ENCODE measurements around the gene PRKAR1B. TPM values are rescaled to one million over a fixed set of nuclear protein-coding genes. Genes with fewer than 3 reads are reported as not detected.

Gene PRKAR1B
- total RNA-seq, 1 experiment from 2014 or later, result 20.4 TPM

DNA sequence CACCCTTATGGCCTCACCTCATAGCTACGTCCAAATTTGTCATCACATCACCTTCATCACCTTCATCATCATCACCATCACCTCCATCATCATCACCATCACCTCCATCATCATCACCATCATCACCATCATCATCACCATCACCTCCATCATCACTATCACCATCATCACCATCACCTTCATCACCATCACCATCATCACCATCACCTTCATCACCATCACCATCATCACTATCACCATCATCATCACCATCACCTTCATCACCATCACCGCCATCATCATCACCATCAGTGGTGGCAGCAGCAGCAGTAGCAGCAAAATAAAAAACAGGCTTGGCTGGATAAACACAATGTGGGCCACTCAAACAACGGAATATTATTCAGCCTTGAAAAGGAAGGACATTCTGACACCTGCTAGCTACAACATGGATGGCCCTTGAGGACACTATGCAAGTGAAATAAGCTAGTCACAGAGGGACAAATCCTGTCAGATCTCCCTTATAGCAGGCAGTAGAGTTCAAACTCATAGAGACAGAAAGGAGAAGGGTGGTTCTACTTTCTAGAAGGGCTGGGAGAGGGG lies 159.7 kb downstream of the PRKAR1B start:
- Histone ChIP-seq H3K9me3 (no peaks in the 10 kb centered on the region), H3K4me3 (no peak overlapping the region), H3K27me3 (no peaks in the 10 kb centered on the region), H3K36me3 (no peaks in the 10 kb centered on the region)
- DNase-seq, result no peak

DNA sequence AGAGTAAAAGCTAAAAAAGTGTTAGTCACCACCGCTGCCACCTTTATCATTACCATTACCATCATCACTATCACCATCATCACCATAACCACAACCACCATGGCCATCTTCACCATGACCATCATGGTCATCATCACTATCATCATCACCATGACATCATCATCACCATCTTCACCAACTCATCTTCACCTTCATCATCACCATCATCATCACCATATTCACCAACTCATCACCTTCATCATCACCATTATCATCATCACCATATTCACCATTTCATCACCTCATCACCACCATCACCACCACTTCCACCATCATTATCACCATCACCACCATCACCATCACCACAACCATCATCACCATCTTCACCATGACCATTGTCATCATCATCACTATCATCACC lies 161.0 kb downstream of the PRKAR1B start:
- Histone ChIP-seq H3K27me3 (no peaks in the 10 kb centered on the region), H3K4me3 (no peak overlapping the region), H3K36me3 (no peaks in the 10 kb centered on the region), H3K9me3 (no peaks in the 10 kb centered on the region)
- DNase-seq, result no peak

DNA sequence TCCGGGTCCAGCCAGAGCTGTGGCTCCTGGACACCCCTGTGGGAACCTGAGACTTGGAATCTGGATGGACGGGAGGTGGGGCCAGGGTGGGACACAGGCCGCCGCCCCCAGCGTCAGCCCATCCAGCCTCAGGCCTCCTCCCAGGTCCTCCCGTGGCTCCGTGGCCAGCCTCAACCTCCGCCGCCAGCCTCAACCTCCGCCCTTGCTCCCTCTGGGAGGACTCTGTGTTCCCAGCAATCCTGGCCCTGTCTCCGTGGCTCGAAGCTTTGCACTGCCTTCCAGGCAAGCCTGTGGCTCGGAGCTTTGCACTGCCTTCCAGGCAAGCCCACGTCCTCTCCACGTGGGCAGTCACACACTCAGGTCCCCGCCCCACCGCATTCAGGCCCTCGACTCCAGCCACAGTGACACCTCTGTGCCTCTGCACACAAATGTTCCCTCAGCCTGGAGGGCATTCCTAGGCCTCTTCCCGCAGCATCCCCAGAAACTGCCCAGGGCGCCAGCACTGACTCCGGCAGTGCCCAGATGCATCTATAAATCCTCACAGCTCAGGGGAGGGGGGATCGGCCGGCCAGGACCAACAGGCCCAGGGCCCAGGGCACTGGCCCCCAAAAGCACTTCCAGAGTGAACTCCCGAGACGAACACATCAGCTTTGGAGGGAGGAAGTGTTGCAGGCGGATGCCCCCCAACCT lies 162.8 kb downstream of the PRKAR1B start:
- DNase-seq, result no peak
- no peaks in the 10 kb centered on the region for H3K36me3 ChIP-seq

DNA sequence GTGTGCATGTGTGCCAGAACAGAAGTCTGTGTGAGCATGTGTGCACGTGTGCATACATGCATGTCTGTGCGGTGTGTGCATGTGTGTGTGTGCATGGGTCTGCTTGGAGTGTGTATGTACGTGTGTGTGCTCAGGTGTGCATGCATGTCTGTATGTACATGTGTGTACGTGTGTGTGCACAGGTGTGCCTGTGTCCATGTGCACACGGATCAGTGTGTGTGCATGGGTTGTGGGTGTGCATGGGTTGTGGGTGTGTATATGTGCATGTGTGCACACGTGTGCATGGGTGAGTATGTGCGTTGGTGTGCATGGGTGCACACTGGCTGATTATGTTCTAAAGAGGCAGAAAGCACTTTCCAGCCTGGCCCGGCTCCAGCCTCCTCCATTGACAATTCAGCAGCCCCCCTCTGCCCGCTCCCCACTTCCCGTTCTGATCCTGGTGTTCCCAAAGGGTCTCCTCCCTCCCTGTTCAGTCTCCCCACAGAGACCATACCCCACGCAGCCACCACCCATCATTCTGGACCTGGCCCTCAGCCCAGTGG lies 163.4 kb downstream of the PRKAR1B start:
- Histone ChIP-seq H3K27me3 (no peaks in the 10 kb centered on the region), H3K4me3 (no peak overlapping the region)
- no peak for DNase-seq

More for the DNA sequence above, 162.8 kb downstream of the PRKAR1B start:
- no peak overlapping the region for H3K4me3 ChIP-seq
- no peaks in the 10 kb centered on the region for H3K27me3 ChIP-seq
- no peaks in the 10 kb centered on the region for H3K9me3 ChIP-seq

DNA sequence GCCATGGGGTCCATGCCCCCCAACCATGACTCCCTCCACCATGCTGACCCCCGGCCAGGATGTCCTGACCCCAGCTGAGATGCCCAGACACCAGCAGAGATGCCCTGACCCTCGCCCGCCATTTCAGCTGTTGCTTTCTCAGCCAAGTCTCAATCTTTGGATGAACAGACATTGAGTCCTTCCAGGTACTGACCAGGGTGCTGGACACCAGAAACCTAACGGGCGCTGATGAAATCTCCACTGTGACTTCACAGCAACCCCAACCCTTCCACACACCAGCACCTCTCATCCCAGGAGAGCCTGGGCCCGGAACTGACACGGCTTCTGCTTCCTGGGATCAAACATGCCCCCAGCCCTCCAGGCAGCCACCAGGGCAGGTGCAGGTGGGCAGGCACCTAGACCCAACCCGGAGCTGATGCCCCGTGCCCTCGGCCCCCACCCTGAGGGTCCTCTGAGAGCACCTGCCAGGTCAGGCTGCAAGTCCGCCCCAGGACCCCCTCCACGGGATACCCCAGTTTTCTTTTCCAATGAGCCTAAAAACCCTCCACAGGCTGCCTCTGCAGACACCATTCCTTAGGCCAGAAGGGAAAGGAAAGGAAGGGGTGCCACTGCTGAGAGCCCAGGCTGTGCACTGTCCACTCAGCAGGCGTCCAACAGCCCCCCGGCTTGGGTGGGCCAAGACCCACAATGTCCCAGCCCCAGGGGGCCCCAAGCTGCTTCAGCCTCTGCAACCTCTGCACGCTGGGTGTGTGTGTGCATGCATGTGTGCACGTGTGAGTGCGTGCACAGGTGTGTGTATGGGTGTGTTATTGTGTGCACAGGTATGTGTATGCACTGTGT lies 164.1 kb downstream of the PRKAR1B start:
- H3K4me3 ChIP-seq, result no peak overlapping the region
- no peaks in the 10 kb centered on the region for H3K9me3 ChIP-seq
- DNase-seq, result no peak
- H3K27me3 ChIP-seq, result no peaks in the 10 kb centered on the region
- H3K36me3 ChIP-seq, result no peaks in the 10 kb centered on the region

More for the DNA sequence above, 163.4 kb downstream of the PRKAR1B start:
- H3K36me3 ChIP-seq, result no peaks in the 10 kb centered on the region
- H3K9me3 ChIP-seq, result no peaks in the 10 kb centered on the region

DNA sequence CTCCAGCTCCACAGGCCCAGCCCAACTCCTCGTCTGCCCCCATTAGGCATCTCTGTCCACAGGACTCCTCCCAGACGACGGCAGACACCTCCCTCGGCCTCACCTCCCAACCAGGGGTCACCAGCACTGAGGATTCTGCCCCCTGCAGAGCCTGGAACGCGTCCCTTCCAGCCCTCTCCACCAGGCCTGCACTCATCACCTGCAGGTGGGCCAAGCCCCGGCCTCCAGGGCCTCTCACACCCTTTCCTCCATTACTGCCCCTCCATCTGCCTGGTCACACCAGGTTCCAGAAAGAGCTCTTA lies 164.8 kb downstream of the PRKAR1B start:
- Histone ChIP-seq H3K27me3 (no peaks in the 10 kb centered on the region), H3K9me3 (no peaks in the 10 kb centered on the region), H3K36me3 (no peaks in the 10 kb centered on the region), H3K4me3 (no peak overlapping the region)
- no peak for DNase-seq

DNA sequence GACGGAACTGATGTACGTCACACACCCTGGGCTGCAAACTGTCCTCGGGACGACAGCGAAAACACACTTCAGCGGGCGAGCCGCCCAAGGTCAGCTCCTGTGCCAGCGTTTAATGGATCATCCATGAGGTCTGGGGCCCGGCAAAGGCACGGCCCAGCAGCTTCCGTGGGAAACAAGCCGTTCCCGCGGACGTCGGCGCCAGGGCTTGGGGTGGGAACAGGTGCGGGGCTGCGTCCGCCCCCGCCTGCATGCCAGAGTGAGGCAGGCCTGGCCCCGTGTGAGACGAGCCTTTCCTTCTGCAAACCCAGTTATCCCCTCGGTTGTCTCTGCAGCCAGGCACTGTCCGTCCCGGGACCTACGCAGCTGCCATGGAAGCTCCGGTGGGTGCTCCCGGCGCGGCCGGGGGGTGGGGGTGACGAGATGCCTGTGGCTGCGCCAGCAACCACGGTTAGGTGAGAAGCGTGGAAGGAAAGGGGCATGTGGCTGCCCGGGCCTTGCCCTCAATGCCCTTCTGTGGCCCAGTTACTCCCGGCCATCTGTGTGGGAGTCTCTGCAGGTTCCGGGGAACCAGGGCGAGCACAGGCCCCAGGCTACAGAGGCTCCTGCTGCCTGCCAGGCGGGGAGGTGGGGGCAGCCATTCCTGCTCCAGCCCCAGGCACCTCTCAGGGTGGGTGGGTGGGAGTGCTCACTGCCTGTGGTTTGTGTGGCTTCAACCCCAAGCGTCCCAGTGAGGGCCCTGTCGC lies 165.3 kb downstream of the PRKAR1B start:
- no peak for DNase-seq
- H3K27me3 ChIP-seq, result no peaks in the 10 kb centered on the region
- H3K4me3 ChIP-seq, result no peak overlapping the region
- no peaks in the 10 kb centered on the region for H3K9me3 ChIP-seq
- H3K36me3 ChIP-seq, result no peaks in the 10 kb centered on the region

DNA sequence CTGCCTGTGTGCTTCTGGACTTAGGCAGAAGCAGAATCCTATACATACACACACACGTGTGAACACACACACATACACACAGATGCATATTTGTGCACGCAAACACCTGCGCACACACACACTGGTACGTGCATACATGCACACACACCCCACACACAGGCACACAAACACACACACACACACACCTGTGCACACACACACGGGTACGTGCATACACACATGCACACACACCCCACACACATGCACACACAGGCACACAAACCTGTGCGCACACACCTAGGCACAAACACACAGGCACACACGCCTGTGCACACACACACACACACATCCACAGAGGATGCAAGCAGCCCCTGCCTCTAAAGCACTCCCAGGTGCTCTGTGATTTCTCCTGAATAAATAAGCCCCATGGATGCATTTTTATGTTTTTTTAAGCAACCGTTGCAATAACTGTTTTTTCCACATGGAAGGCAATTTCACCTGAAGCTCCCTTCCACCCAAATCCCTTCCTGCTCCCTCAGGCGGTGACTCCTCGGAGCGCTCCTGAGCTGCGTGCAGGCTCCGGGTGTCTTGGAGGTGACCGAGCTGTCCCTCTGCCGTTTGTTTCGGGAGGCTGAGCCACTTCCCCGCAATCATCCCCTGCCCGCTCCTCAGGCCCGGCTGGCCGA lies 166.0 kb downstream of the PRKAR1B start:
- H3K27me3 ChIP-seq, result no peaks in the 10 kb centered on the region
- H3K36me3 ChIP-seq, result no peaks in the 10 kb centered on the region
- no peak overlapping the region for H3K4me3 ChIP-seq
- no peaks in the 10 kb centered on the region for H3K9me3 ChIP-seq
- no peak for DNase-seq

DNA sequence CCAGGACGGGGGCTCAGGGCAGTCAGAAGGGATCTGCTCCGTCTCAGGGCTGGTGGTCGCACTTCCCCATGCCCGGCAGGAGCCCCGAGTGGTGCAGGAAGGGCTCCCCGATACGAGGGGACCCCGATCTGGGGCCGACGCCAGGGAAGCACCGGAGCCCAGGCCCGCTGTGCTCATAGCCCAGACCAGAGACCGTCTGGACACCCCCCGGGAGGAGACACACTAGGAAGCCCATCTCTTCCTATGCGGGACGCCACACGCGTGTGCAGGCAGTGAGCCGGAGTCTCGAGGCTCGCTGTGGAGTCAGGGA lies 167.7 kb downstream of the PRKAR1B start:
- Histone ChIP-seq H3K27me3 (no peaks in the 10 kb centered on the region), H3K36me3 (no peaks in the 10 kb centered on the region)
- no peak for DNase-seq

DNA sequence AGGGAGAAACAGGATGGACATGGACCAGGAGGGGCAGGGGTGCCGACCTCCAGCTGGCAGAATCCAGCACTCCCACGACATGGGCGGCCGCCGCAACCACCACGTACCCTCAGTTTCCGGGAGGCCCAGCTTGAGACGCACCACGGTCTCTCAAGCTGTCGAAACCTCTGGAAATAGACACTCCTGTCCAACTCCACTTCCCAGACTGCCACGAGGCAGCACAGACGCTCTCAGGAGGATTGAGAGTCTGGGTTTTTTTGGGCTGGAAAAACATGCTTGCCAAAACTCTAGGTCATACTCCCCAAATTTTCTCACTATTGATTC lies 169.6 kb downstream of the PRKAR1B start:
- no peak for DNase-seq
- H3K27me3 ChIP-seq, result no peaks in the 10 kb centered on the region
- no peak overlapping the region for H3K4me3 ChIP-seq
- no peaks in the 10 kb centered on the region for H3K36me3 ChIP-seq
- H3K9me3 ChIP-seq, result no peaks in the 10 kb centered on the region

More for the DNA sequence above, 167.7 kb downstream of the PRKAR1B start:
- no peaks in the 10 kb centered on the region for H3K9me3 ChIP-seq
- H3K4me3 ChIP-seq, result no peak overlapping the region

DNA sequence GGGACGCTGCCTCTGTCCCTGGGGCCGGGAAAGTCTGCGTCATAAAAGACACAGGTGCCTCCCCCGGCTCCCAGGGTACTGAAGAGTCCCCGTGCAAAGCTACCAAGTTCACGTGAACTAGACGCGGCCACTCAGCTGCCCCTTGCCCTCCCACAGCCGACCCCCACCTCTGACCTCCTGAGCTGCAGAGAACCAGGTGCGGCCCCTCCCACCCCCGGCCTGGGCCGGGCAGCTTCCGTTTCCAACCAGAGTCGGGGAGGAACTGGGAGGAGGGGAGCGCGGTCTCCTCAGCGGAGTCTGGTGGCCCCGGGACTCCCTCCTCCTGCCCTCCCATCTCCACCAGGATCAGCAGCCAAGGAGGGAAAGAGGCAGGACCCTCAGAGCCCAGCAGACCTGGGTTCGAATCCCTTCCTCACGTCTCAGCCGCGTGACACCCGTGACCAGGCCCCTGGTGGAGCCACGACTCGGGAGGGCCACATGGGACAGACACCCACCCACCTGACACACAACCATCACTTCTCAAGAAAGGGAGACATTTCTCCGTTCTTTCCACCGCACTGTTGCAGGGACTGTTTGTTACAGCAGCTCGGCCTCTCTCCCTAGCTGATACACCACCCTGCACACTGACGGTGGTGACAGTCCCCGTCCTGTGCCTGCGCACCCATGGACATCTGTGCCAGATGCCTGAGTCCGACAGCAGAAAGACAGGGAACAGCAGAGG lies 170.1 kb downstream of the PRKAR1B start:
- Histone ChIP-seq H3K9me3 (no peaks in the 10 kb centered on the region), H3K4me3 (no peak overlapping the region), H3K27me3 (no peaks in the 10 kb centered on the region), H3K36me3 (no peaks in the 10 kb centered on the region)
- DNase-seq, result no peak

DNA sequence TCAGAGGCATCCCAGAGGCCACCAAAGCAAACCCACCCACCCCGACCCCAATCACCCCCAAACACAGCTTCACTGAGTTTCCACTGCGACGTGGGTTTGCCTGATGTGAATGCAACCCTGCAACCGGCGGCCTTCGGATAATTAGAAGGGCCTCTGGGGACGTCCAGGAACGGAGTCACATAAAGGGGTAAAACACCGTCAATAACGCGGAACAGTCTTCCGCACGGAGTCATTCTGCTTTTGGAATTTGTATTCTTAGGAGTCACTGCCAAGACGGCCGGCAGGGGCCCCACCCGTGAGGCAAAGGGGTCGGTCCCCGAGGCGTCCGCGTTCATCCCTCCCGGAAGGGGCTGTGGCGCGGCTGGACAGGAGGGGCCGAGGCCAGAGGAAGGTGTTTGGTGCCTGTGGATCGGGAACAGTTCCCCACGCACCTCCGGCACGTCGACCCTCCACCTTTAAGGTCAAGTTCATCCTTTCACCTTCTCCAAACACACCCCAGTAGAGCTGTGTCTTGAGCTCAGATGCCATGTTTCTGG lies 170.7 kb downstream of the PRKAR1B start:
- DNase-seq, result no peak
- Histone ChIP-seq H3K36me3 (no peaks in the 10 kb centered on the region), H3K4me3 (no peak overlapping the region), H3K9me3 (no peaks in the 10 kb centered on the region), H3K27me3 (no peaks in the 10 kb centered on the region)

DNA sequence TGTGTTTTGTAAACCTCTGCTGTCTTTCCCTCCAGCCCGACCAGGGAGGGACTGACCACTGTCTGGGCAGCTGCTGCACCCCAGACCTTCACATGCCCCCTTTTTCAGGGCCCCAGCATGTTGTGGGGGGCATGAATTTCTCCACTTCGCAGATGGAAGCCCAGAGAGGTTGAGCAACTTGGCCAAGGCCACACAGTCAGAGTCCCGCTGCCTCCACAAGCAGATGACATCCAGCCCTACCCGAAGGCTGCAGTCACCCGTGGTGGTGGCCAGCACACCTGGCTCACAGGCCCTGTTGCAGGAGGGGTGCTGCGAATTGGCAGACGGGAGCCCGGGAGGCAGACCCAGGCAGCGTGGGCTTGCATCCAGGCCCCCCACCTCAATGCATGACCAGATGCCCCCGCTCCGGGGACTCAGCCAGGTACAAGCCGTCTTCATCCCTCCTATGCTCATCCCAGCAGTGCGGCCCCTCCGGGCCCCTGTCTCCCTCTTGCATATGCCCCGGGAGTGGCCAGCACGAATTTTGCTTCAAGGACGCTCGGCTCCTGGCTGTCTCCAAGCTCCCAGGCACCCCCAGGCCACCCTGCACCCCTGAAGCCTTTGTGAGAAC lies 171.4 kb downstream of the PRKAR1B start:
- DNase-seq, result no peak
- no peaks in the 10 kb centered on the region for H3K27me3 ChIP-seq
- H3K4me3 ChIP-seq, result no peak overlapping the region
- H3K36me3 ChIP-seq, result no peaks in the 10 kb centered on the region
- H3K9me3 ChIP-seq, result no peaks in the 10 kb centered on the region

DNA sequence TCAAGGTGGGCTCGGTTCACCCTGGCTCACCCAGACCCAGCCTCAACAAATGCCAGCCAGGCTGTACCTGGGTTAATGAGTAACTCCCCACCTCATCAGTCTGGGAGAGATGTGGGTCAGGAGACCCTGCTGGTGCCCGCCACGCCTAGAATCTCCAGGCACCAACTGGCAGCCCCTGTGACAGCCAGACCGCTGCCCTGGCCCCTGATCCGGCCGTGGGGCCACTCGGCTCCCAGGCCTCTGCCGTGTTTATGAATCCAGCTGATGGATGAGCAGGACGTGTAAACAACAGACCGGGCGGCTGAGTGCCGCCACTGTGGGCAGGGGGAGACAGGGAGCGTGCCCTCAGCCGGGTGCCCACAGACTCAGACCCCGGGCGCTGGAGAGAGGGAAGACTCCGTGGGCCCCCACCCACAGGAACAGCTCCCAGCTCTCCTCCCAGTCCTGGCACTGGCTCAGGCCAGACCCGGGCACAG lies 173.4 kb downstream of the PRKAR1B start:
- H3K36me3 ChIP-seq, result no peaks in the 10 kb centered on the region
- no peak overlapping the region for H3K4me3 ChIP-seq
- no peaks in the 10 kb centered on the region for H3K9me3 ChIP-seq
- DNase-seq, result no peak
- no peaks in the 10 kb centered on the region for H3K27me3 ChIP-seq

DNA sequence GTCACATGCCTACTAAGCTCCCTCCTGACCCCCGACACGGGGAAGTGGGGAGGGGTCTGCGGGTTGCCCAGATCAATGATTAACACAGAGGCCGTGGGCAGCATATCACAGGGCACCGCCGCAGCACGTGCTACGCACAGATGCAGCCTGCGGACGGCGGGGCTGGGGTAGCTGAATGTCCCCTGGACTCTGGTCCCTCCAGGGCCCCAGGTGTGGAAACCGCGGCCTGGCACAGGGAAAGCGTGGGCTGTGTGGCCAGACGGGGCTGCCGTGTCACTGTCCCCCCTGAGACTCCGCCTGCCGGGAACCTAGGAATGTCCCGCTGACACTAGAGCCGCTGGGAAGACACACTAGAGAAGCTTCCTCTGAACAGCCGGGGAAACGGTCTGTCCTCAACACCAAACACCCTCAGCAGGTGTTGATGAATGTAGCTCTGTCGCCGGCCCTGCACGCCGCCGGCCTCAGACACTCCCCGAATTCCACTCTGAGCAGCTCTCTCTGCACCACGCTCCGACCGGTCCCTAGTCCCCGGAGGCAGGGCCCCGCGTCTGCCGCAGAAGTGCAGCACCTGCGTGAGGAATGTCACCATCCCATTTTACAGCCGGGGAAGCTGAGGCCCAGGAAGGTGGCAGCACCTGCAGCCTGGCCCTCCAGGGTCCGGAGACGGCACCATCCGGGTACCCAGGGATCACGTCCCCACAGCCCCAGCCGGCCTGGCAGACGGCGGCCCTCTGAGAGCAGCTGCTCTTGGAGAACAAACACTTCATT lies 174.0 kb downstream of the PRKAR1B start:
- no peak for DNase-seq
- H3K4me3 ChIP-seq, result no peak overlapping the region
- no peaks in the 10 kb centered on the region for H3K36me3 ChIP-seq
- no peaks in the 10 kb centered on the region for H3K27me3 ChIP-seq
- H3K9me3 ChIP-seq, result no peaks in the 10 kb centered on the region

All from MG63 (cell line).